Ovary (tissue), 3 donors: ENCODE measurements around the gene STX3.

Experiments
- EP300 ChIP-seq: sonication (generic); formaldehyde crosslinking; IDR thresholded peaks from one replicate; pipeline ENCODE4 v1.6.1; 2017; ENCODE audit warnings: antibody characterized with exemption
- TF ChIP-seq, protein P1 (sequence below), 3 donors: fragments of 450-650 bp in 2 of 3; fragments of 200-600 bp in 1 of 3; IDR thresholded peaks; one replicate each; pipeline versions ENCODE4 v1.5.1 to v1.8.0; 2016 to 2022; ENCODE audit warnings: antibody characterized with exemption in 3 of 3, mild to moderate bottlenecking in 1 of 3
- donor health status: DM: no; HTN: no; CAD: no.

DNA sequence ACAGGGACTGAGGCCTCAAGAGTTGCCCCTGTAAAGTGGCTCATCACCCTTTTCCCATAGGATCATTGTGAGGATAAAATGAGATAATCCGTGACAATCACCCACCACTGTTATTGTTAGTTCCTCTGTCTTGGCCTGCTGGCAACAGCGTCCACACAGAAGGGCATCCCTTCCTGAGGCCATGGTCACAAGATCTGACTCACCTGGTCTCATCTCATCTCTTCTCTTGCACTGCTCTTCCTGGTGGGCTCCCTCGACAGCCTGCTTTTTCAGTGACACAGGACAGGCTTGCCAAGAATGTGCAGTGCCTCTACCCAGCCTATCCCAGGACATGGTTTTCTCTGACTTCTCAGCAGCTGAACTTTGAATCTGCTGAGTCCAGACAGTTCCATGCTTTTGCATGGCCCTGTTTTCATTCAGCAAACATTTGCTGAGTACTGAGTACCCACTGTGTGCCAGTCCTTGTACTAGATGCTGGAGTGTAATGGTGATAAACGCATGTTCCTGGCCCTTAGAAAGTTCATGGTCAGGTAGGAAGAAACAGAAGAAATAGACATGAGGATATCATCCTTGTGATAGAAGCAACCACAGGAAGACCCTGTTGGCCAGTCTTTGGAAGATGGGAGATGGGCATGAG, 3.3 kb downstream of the STX3 start:
- TF ChIP-seq, protein P1, sequence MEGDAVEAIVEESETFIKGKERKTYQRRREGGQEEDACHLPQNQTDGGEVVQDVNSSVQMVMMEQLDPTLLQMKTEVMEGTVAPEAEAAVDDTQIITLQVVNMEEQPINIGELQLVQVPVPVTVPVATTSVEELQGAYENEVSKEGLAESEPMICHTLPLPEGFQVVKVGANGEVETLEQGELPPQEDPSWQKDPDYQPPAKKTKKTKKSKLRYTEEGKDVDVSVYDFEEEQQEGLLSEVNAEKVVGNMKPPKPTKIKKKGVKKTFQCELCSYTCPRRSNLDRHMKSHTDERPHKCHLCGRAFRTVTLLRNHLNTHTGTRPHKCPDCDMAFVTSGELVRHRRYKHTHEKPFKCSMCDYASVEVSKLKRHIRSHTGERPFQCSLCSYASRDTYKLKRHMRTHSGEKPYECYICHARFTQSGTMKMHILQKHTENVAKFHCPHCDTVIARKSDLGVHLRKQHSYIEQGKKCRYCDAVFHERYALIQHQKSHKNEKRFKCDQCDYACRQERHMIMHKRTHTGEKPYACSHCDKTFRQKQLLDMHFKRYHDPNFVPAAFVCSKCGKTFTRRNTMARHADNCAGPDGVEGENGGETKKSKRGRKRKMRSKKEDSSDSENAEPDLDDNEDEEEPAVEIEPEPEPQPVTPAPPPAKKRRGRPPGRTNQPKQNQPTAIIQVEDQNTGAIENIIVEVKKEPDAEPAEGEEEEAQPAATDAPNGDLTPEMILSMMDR (IDR thresholded peaks at IDR 0.05) = no peak
- TF ChIP-seq EP300 = no peak
